HepG2 (cell line): ENCODE measurements around the gene TBC1D24. TPM values are rescaled to one million over a fixed set of nuclear protein-coding genes. Genes with fewer than 3 reads are reported as not detected.

Source experiments
- BRCA1 ChIP-seq: sonication (generic); formaldehyde crosslinking; IDR thresholded peaks from 2 replicates; pipeline ENCODE4 v1.4.0; 2020; ENCODE audit warnings: missing genetic modification reagents
- ETV5 ChIP-seq: IDR thresholded peaks from 2 replicates; pipeline ENCODE4 v1.6.1; 2018; ENCODE audit warnings: missing biosample characterization, missing genetic modification reagents, inconsistent platforms, borderline replicate concordance
- FOXJ3 ChIP-seq: sonication (generic); formaldehyde crosslinking; IDR thresholded peaks from 2 replicates; pipeline ENCODE4 v1.4.0; 2020; ENCODE audit warnings: missing genetic modification reagents, mild to moderate bottlenecking, borderline replicate concordance
- HNRNPLL ChIP-seq: fragments of 200-400 bp; formaldehyde crosslinking; IDR thresholded peaks from 2 replicates; pipeline ENCODE4 v1.6.1; 2017; ENCODE audit warnings: mild to moderate bottlenecking, low read depth, low read length; ENCODE audit not compliant: poor library complexity, severe bottlenecking
- HOXA7 ChIP-seq: sonication (generic); formaldehyde crosslinking; IDR thresholded peaks from 2 replicates; pipeline ENCODE4 v1.8.1; 2022; ENCODE audit warnings: mild to moderate bottlenecking, missing genetic modification reagents, moderate library complexity
- REL ChIP-seq: sonication (generic); formaldehyde crosslinking; conservative IDR thresholded peaks from 2 replicates; pipeline ENCODE4 v1.8.0; 2022; ENCODE audit warnings: mild to moderate bottlenecking, missing genetic modification reagents, moderate library complexity
- SP2 ChIP-seq: sonication (generic); formaldehyde crosslinking; IDR thresholded peaks from 2 replicates; pipeline ENCODE4 v1.5.1; 2020; ENCODE audit warnings: mild to moderate bottlenecking, missing genetic modification reagents
- ZFP36L2 ChIP-seq: sonication (generic); formaldehyde crosslinking; IDR thresholded peaks from 2 replicates; pipeline ENCODE4 v1.4.0; 2020; ENCODE audit warnings: missing genetic modification reagents
- ZNF263 ChIP-seq: sonication (generic); formaldehyde crosslinking; IDR thresholded peaks from 2 replicates; pipeline ENCODE4 v1.4.0; 2020; ENCODE audit warnings: missing genetic modification reagents
- ZNF326 ChIP-seq: sonication (generic); formaldehyde crosslinking; IDR thresholded peaks from 2 replicates; pipeline ENCODE4 v1.4.0; 2020; ENCODE audit warnings: missing genetic modification reagents, borderline replicate concordance
- ZNF549 ChIP-seq: sonication (generic); formaldehyde crosslinking; IDR thresholded peaks from 2 replicates; pipeline ENCODE4 v1.5.0; 2020; ENCODE audit warnings: missing genetic modification reagents
- ZNF713 ChIP-seq: sonication (generic); formaldehyde crosslinking; IDR thresholded peaks from 2 replicates; pipeline ENCODE4 v1.4.0; 2020; ENCODE audit warnings: mild to moderate bottlenecking, missing genetic modification reagents
- ZNF816 ChIP-seq: sonication (generic); formaldehyde crosslinking; IDR thresholded peaks from 2 replicates; pipeline ENCODE4 v1.8.0; 2022; ENCODE audit warnings: missing genetic modification reagents, mild to moderate bottlenecking, borderline replicate concordance
- polyA plus RNA-seq, 8 experiments: library from polyadenylated mRNA; depleted of rRNA in 3 of 8; stranded (reverse) in 7 of 8; unstranded in 1 of 8; fragments of >200 nt; fragmentation: Illumina TruSeq in 4 of 8; extraction: Trizol in 4 of 8; gene quantifications; 2 replicates each; pipeline versions ENCODE4 v1.2.1 to v1.2.3, GENCODE V29; 2011 to 2016; ENCODE audit warnings: low read depth in 4 of 8, missing spikeins in 1 of 8, mixed read lengths in 1 of 8; ENCODE audit not compliant: insufficient read depth in 1 of 8
- total RNA-seq, 5 experiments: library from RNA; depleted of rRNA; stranded (reverse); fragments of >200 nt; fragmentation: Illumina TruSeq; extraction: Trizol; gene quantifications; 2 replicates each; pipeline ENCODE4 v1.2.3, GENCODE V29; 2016; ENCODE audit warnings: low read depth in 1 of 5
- TF ChIP-seq, protein P1 (sequence below): fragments of 450-650 bp; IDR thresholded peaks from 2 replicates; pipeline ENCODE4 v1.6.1; 2017; ENCODE audit warnings: mild to moderate bottlenecking
- TF ChIP-seq, protein P2 (sequence below): sonication (generic); formaldehyde crosslinking; IDR thresholded peaks from 2 replicates; pipeline ENCODE4 v1.4.0; 2020; ENCODE audit warnings: missing genetic modification reagents
- TF ChIP-seq, protein P3 (sequence below): sonication (generic); formaldehyde crosslinking; IDR thresholded peaks from 2 replicates; pipeline ENCODE4 v1.4.0; 2020; ENCODE audit warnings: low read depth, mild to moderate bottlenecking, missing genetic modification reagents
- TF ChIP-seq, protein P4 (sequence below): sonication (generic); IDR thresholded peaks from 2 replicates; pipeline ENCODE4 v1.6.1; 2016; ENCODE audit warnings: low read depth, borderline replicate concordance

TBC1D24 gene
- total and polyA plus RNA-seq, 2 of the 13 experiments (the other 11 are each of a cell fraction or from before 2014, with no cell fraction given) = 7.7 to 13.7 TPM

DNA sequence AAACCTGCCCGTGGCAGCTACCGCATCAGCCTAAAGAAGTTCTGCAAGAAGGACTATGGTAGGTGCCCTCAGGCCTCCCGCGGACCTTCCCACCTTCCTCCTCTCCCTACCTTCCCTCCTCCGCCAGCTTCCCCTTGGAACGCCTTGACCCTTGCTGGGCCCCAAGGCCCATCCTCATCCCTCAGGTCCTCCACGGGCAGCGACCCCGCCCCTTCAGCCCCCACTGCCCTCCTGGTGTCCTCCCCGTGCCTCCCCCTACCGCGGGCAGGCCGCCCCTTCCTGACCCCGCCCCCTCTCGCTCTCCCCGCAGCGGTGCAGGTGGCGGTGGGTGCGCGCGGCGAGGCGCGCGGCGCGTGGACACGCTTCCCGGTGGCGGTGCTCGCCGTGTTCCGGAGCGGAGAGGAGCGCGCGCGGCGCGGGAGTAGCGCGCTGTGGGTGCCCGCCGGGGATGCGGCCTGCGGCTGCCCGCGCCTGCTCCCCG, 1.4 kb upstream of the TBC1D24 start (continued):
- TF ChIP-seq, protein P1, sequence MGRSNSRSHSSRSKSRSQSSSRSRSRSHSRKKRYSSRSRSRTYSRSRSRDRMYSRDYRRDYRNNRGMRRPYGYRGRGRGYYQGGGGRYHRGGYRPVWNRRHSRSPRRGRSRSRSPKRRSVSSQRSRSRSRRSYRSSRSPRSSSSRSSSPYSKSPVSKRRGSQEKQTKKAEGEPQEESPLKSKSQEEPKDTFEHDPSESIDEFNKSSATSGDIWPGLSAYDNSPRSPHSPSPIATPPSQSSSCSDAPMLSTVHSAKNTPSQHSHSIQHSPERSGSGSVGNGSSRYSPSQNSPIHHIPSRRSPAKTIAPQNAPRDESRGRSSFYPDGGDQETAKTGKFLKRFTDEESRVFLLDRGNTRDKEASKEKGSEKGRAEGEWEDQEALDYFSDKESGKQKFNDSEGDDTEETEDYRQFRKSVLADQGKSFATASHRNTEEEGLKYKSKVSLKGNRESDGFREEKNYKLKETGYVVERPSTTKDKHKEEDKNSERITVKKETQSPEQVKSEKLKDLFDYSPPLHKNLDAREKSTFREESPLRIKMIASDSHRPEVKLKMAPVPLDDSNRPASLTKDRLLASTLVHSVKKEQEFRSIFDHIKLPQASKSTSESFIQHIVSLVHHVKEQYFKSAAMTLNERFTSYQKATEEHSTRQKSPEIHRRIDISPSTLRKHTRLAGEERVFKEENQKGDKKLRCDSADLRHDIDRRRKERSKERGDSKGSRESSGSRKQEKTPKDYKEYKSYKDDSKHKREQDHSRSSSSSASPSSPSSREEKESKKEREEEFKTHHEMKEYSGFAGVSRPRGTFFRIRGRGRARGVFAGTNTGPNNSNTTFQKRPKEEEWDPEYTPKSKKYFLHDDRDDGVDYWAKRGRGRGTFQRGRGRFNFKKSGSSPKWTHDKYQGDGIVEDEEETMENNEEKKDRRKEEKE = no peak
- TF ChIP-seq ETV5 (CRISPR knock-in tag) = no peak
- no peak for TF ChIP-seq HOXA7 (CRISPR knock-in tag)
- no peak for TF ChIP-seq FOXJ3
- peak; percentile 81; the same call in 1 of the 2 replicates for TF ChIP-seq ZNF326 (CRISPR knock-in tag)
- no peak for TF ChIP-seq ZNF816 (CRISPR knock-in tag)
- TF ChIP-seq ZNF549 (CRISPR knock-in tag) = no peak
- TF ChIP-seq, protein P2, sequence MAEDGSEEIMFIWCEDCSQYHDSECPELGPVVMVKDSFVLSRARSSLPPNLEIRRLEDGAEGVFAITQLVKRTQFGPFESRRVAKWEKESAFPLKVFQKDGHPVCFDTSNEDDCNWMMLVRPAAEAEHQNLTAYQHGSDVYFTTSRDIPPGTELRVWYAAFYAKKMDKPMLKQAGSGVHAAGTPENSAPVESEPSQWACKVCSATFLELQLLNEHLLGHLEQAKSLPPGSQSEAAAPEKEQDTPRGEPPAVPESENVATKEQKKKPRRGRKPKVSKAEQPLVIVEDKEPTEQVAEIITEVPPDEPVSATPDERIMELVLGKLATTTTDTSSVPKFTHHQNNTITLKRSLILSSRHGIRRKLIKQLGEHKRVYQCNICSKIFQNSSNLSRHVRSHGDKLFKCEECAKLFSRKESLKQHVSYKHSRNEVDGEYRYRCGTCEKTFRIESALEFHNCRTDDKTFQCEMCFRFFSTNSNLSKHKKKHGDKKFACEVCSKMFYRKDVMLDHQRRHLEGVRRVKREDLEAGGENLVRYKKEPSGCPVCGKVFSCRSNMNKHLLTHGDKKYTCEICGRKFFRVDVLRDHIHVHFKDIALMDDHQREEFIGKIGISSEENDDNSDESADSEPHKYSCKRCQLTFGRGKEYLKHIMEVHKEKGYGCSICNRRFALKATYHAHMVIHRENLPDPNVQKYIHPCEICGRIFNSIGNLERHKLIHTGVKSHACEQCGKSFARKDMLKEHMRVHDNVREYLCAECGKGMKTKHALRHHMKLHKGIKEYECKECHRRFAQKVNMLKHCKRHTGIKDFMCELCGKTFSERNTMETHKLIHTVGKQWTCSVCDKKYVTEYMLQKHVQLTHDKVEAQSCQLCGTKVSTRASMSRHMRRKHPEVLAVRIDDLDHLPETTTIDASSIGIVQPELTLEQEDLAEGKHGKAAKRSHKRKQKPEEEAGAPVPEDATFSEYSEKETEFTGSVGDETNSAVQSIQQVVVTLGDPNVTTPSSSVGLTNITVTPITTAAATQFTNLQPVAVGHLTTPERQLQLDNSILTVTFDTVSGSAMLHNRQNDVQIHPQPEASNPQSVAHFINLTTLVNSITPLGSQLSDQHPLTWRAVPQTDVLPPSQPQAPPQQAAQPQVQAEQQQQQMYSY (CRISPR knock-in tag) = no peak
- TF ChIP-seq, protein P3, sequence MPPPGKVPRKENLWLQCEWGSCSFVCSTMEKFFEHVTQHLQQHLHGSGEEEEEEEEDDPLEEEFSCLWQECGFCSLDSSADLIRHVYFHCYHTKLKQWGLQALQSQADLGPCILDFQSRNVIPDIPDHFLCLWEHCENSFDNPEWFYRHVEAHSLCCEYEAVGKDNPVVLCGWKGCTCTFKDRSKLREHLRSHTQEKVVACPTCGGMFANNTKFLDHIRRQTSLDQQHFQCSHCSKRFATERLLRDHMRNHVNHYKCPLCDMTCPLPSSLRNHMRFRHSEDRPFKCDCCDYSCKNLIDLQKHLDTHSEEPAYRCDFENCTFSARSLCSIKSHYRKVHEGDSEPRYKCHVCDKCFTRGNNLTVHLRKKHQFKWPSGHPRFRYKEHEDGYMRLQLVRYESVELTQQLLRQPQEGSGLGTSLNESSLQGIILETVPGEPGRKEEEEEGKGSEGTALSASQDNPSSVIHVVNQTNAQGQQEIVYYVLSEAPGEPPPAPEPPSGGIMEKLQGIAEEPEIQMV (CRISPR knock-in tag) = no peak
- TF ChIP-seq ZFP36L2 = no peak
- TF ChIP-seq, protein P4, sequence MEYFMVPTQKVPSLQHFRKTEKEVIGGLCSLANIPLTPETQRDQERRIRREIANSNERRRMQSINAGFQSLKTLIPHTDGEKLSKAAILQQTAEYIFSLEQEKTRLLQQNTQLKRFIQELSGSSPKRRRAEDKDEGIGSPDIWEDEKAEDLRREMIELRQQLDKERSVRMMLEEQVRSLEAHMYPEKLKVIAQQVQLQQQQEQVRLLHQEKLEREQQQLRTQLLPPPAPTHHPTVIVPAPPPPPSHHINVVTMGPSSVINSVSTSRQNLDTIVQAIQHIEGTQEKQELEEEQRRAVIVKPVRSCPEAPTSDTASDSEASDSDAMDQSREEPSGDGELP = no peak
- TF ChIP-seq ZNF263 (CRISPR knock-in tag) = peak; percentile 91
- TF ChIP-seq BRCA1 (CRISPR knock-in tag) = no peak
- TF ChIP-seq REL (CRISPR knock-in tag) = no peak
- 0 out of 2 replicates have a peak, but pooled peaks have one; percentile 0 for TF ChIP-seq SP2
- TF ChIP-seq ZNF713 = no peak
- TF ChIP-seq HNRNPLL = peak; percentile 4
